C4-2B (cell line): Measurements from ENCODE around the gene SMG6.
"Not testable (repeated sequence)": the region's sequence is repeated elsewhere in the genome, so short reads cannot be mapped to it uniquely, and the experiment has no call there.

Experiments
- H3K27ac ChIP-seq: fragments of 450-650 bp; 2 replicates; pipeline ENCODE4 v1.5.1; 2017
- CTCF ChIP-seq: fragments of 450-650 bp; conservative IDR thresholded peaks from 2 replicates; pipeline ENCODE4 v1.5.1; 2017; ENCODE audit warnings: mild to moderate bottlenecking
- ZFX ChIP-seq: fragments of 450-650 bp; IDR thresholded peaks from 2 replicates; pipeline ENCODE4 v1.6.1; 2017

Gene SMG6

GRCh38 chr17:2204393-2204792 lies 99.2 kb downstream of the SMG6 start:
- no peak for TF ChIP-seq CTCF
- no peak for TF ChIP-seq ZFX
- no peak overlapping the region for H3K27ac ChIP-seq

- no peak overlapping the region for H3K27ac ChIP-seq
- no peak for TF ChIP-seq CTCF
- TF ChIP-seq ZFX = no peak
Observed at GRCh38 chr17:2203818-2204217, 99.8 kb downstream of the SMG6 start.

- H3K27ac ChIP-seq = no peak overlapping the region
- TF ChIP-seq CTCF = no peak
- TF ChIP-seq ZFX = no peak
Observed at GRCh38 chr17:2202996-2203575, 100.5 kb downstream of the SMG6 start.

GRCh38 chr17:2202302-2202995 lies 101.1 kb downstream of the SMG6 start:
- no peak for TF ChIP-seq CTCF
- no peak for TF ChIP-seq ZFX
- H3K27ac ChIP-seq = no peak overlapping the region

GRCh38 chr17:2199386-2199785 lies 104.2 kb downstream of the SMG6 start:
- H3K27ac ChIP-seq = not testable (repeated sequence)

- TF ChIP-seq CTCF (no peak), ZFX (no peak)
- no peak overlapping the region for H3K27ac ChIP-seq
Observed at GRCh38 chr17:2198927-2199326, 104.7 kb downstream of the SMG6 start.

- TF ChIP-seq CTCF (no peak), ZFX (no peak)
- H3K27ac ChIP-seq = no peak overlapping the region
Observed at GRCh38 chr17:2197271-2197670, 106.3 kb downstream of the SMG6 start.

GRCh38 chr17:2195729-2196128 lies 107.9 kb downstream of the SMG6 start:
- TF ChIP-seq ZFX = no peak
- no peak for TF ChIP-seq CTCF
- H3K27ac ChIP-seq = no peak overlapping the region
